ENCODE measurements around the gene DPF3.
"Not testable (repeated sequence)": the region's sequence is repeated elsewhere in the genome, so short reads cannot be mapped to it uniquely, and the experiment has no call there.

DPF3 gene

GRCh38 chr14:72880820-72881219 lies 13.1 kb downstream of the DPF3 start:
- no peak for DNase-seq (ENCODE audit: low spot score)

GRCh38 chr14:72880164-72880563 lies 13.7 kb downstream of the DPF3 start:
- no peak for DNase-seq (ENCODE audit: low spot score)

- no peak for DNase-seq (ENCODE audit: low spot score)
Observed at GRCh38 chr14:72879431-72879830, 14.5 kb downstream of the DPF3 start.

- no peak for DNase-seq (ENCODE audit: low spot score)
Observed at GRCh38 chr14:72878746-72879145, 15.2 kb downstream of the DPF3 start.

- no peak for DNase-seq (ENCODE audit: low spot score)
Observed at GRCh38 chr14:72876710-72877063, 17.2 kb downstream of the DPF3 start.

GRCh38 chr14:72876005-72876709 lies 17.7 kb downstream of the DPF3 start:
- no peak for DNase-seq (ENCODE audit: low spot score)

- DNase-seq (ENCODE audit: low spot score), result not testable (repeated sequence)
Observed at GRCh38 chr14:72870878-72871277, 23.0 kb downstream of the DPF3 start.

GRCh38 chr14:72869407-72870329 lies 24.2 kb downstream of the DPF3 start:
- DNase-seq (ENCODE audit: low spot score), result no peak

- DNase-seq (ENCODE audit: low spot score), result no peak
Observed at GRCh38 chr14:72868500-72868899, 25.4 kb downstream of the DPF3 start.

- DNase-seq (ENCODE audit: low spot score), result no peak
Observed at GRCh38 chr14:72864712-72865365, 29.1 kb downstream of the DPF3 start.

GRCh38 chr14:72863216-72864006 lies 30.5 kb downstream of the DPF3 start:
- no peak for DNase-seq (ENCODE audit: low spot score)

- no peak for DNase-seq (ENCODE audit: low spot score)
Observed at GRCh38 chr14:72856530-72857266, 37.2 kb downstream of the DPF3 start.

GRCh38 chr14:72855913-72856312 lies 38.0 kb downstream of the DPF3 start:
- DNase-seq (ENCODE audit: low spot score), result no peak

GRCh38 chr14:72852194-72852593 lies 41.7 kb downstream of the DPF3 start:
- DNase-seq (ENCODE audit: low spot score), result no peak

GRCh38 chr14:72851635-72852034 lies 42.3 kb downstream of the DPF3 start:
- DNase-seq (ENCODE audit: low spot score), result no peak

- DNase-seq (ENCODE audit: low spot score), result peak; percentile 30
Observed at GRCh38 chr14:72850360-72850759, 43.5 kb downstream of the DPF3 start.

- DNase-seq (ENCODE audit: low spot score), result no peak
Observed at GRCh38 chr14:72849222-72849621, 44.7 kb downstream of the DPF3 start.

GRCh38 chr14:72847721-72848120 lies 46.2 kb downstream of the DPF3 start:
- no peak for DNase-seq (ENCODE audit: low spot score)

- DNase-seq (ENCODE audit: low spot score), result no peak
Observed at GRCh38 chr14:72845683-72846082, 48.2 kb downstream of the DPF3 start.

- DNase-seq (ENCODE audit: low spot score), result no peak
Observed at GRCh38 chr14:72845196-72845595, 48.7 kb downstream of the DPF3 start.

- no peak for DNase-seq (ENCODE audit: low spot score)
Observed at GRCh38 chr14:72844524-72844923, 49.4 kb downstream of the DPF3 start.

Measured in Ammon's horn (tissue), 1 donor.